Measurements from ENCODE around the gene RGL1. TPM values are rescaled to one million over a fixed set of nuclear protein-coding genes. Genes with fewer than 3 reads are reported as not detected.

Gene RGL1
- total and polyA plus RNA-seq, 2 experiments from 2014 or later: 17.9 to 30.7 TPM

DNA sequence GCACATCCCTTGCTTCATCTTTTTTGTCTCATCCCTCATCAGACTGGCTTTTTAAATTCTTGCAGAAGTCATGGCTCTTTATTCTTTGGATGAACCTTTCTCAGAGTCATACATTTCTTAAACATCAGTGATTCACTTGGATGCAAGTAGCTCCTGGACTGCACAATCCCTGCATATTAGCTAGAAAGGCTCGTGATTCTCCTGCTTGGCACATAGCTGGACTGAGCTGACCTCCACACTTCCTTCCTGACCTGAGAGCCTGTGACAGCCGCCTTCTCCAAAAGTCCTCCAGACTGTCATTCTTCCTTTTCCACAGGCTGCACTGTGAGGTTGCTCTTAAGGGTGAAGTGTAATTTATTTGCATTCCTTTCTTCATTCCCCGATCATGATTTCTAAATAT, 109.4 kb downstream of the RGL1 start:
- Histone ChIP-seq H3K4me3 (no peak overlapping the region), H2AFZ (no peak overlapping the region), H3K9me3 (ENCODE audit: low read depth) (no peaks in the 10 kb centered on the region), H3K36me3 (replicated peaks; ENCODE audit: insufficient read depth, low read depth) (peaks cover 5% of the 10 kb centered on the region), H3K4me1 (ENCODE audit: insufficient read depth) (no peaks in the 10 kb centered on the region), H3K9me2 (replicated peaks; ENCODE audit: insufficient read depth) (no peaks in the 10 kb centered on the region), H3K27ac (no peak overlapping the region), H4K20me1 (ENCODE audit: insufficient read depth, poor library complexity, severe bottlenecking) (no peaks in the 10 kb centered on the region), H3K4me2 (no peak overlapping the region), H3K79me2 (no peaks in the 10 kb centered on the region), H3K27me3 (no peaks in the 10 kb centered on the region)
- 70% methylated on average over 3 of the region's 3 CpGs for WGBS (ENCODE audit: low lambda C conversion rate, missing lambda C conversion rate)
- TF ChIP-seq EZH2 (IDR thresholded peaks at IDR 0.05; ENCODE audit: borderline replicate concordance) (no peak), EZH2phosphoT487 (IDR thresholded peaks at IDR 0.05; ENCODE audit: low read depth, severe bottlenecking, unreplicated experiment) (no peak)
- TF ChIP-seq, protein P1, sequence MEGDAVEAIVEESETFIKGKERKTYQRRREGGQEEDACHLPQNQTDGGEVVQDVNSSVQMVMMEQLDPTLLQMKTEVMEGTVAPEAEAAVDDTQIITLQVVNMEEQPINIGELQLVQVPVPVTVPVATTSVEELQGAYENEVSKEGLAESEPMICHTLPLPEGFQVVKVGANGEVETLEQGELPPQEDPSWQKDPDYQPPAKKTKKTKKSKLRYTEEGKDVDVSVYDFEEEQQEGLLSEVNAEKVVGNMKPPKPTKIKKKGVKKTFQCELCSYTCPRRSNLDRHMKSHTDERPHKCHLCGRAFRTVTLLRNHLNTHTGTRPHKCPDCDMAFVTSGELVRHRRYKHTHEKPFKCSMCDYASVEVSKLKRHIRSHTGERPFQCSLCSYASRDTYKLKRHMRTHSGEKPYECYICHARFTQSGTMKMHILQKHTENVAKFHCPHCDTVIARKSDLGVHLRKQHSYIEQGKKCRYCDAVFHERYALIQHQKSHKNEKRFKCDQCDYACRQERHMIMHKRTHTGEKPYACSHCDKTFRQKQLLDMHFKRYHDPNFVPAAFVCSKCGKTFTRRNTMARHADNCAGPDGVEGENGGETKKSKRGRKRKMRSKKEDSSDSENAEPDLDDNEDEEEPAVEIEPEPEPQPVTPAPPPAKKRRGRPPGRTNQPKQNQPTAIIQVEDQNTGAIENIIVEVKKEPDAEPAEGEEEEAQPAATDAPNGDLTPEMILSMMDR (IDR thresholded peaks at IDR 0.05; ENCODE audit: poor library complexity): no peak
- no peak for DNase-seq (ENCODE audit: low spot score)

DNA sequence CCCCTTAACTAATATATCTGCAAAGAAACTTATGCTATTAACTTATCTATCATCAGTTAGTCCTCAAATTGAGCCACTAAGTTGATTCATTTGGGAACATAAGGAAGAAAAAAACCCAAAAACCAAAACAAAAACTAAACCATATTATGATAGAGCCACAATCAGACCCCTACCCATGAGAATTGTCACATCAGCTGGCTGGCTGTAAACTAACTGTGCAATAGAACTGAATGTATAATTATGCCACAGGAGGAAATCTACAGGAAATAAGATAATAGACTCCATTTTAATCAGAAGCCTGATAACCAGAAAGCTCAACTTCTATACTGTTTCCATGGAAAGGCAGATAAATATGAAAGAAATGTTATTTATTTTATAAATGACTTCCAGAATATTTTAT, 110.0 kb downstream of the RGL1 start:
- Histone ChIP-seq H4K20me1 (ENCODE audit: insufficient read depth, poor library complexity, severe bottlenecking) (no peaks in the 10 kb centered on the region), H3K4me3 (no peak overlapping the region), H3K4me2 (no peak overlapping the region), H3K27ac (no peak overlapping the region), H3K9me2 (replicated peaks; ENCODE audit: insufficient read depth) (no peaks in the 10 kb centered on the region), H3K36me3 (replicated peaks; ENCODE audit: insufficient read depth, low read depth) (peaks cover 5% of the 10 kb centered on the region), H3K4me1 (ENCODE audit: insufficient read depth) (no peaks in the 10 kb centered on the region), H3K27me3 (no peaks in the 10 kb centered on the region), H3K9me3 (ENCODE audit: low read depth) (no peaks in the 10 kb centered on the region), H2AFZ (no peak overlapping the region), H3K79me2 (no peaks in the 10 kb centered on the region)
- no peak for DNase-seq (ENCODE audit: low spot score)
- TF ChIP-seq EZH2phosphoT487 (IDR thresholded peaks at IDR 0.05; ENCODE audit: low read depth, severe bottlenecking, unreplicated experiment) (no peak), EZH2 (IDR thresholded peaks at IDR 0.05; ENCODE audit: borderline replicate concordance) (no peak)
- TF ChIP-seq, protein P1 (IDR thresholded peaks at IDR 0.05; ENCODE audit: poor library complexity): no peak

DNA sequence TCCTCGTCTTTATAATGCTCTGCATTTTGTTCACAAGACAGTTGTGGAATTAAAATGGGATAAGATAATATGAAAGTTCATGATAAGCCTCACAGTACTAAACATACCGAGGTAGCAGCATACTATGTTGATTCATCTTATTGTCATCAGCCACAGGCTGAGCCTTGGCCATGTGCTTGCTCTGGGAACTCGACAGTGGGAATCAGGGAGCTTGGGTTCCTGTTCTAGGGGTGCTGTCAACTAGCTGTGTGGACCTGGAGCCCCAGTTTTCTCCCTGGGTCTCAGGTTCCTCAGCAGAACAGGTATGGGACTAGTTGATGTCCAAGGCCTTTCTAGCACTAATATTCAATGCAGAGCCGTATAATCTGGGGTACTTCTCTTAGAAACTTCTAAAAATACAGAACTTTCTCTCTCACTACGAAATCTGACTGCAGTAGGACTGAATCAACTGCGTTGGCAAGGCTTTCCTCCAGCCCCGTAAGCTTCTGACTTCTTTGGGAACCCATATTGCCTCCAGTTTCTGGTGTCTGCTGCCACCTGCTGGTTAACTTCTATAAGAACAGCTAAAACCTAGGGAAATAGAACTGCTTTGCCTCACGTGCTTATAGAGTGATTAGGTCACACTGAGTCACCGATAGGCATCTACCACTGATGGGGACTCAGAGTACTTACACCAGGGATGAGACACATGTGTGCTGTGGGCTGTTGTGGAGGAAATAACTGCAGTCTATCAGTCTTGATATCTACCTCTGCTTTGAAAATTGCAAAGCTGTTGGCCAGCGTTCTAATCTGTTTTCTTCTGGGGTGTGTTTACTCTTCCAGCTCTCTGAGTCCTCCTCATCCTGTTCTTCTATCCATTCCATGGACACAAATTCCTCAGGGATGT, 110.9 kb downstream of the RGL1 start:
- Histone ChIP-seq H3K79me2 (no peaks in the 10 kb centered on the region), H3K9me3 (ENCODE audit: low read depth) (no peaks in the 10 kb centered on the region), H3K4me2 (peak overlapping the region; percentile 57), H3K36me3 (replicated peaks; ENCODE audit: insufficient read depth, low read depth) (peaks cover 5% of the 10 kb centered on the region), H2AFZ (peak overlapping the region; percentile 24), H3K4me3 (no peak overlapping the region), H3K4me1 (ENCODE audit: insufficient read depth) (no peaks in the 10 kb centered on the region), H3K27me3 (no peaks in the 10 kb centered on the region), H3K27ac (peak overlapping the region; percentile 57), H3K9me2 (replicated peaks; ENCODE audit: insufficient read depth) (no peaks in the 10 kb centered on the region), H4K20me1 (ENCODE audit: insufficient read depth, poor library complexity, severe bottlenecking) (no peaks in the 10 kb centered on the region)
- DNase-seq (ENCODE audit: low spot score): peak; percentile 94
- WGBS (ENCODE audit: low lambda C conversion rate, missing lambda C conversion rate): 24% methylated on average over 10 of the region's 10 CpGs
- TF ChIP-seq, protein P1 (IDR thresholded peaks at IDR 0.05; ENCODE audit: poor library complexity): peak; percentile 89
- no peak for TF ChIP-seq EZH2phosphoT487 (IDR thresholded peaks at IDR 0.05; ENCODE audit: low read depth, severe bottlenecking, unreplicated experiment)
